ENCODE data around the gene PRKAR1A.

PRKAR1A gene

GRCh38 chr17:68498479-68499326 is 13.5 kb upstream of the PRKAR1A start:
- H3K4me3 ChIP-seq (ENCODE audit: low read depth, low read length) = no peak overlapping the region
- DNase-seq (ENCODE audit: low read depth, low spot score) = no peak
- no peak for TF ChIP-seq CTCF (IDR thresholded peaks at IDR 0.05; ENCODE audit: low read depth, low read length)
- in situ Hi-C loops (cut with HindIII; ENCODE audit: low sequenced_read_pairs) = no loop called here

- no peak for TF ChIP-seq CTCF (IDR thresholded peaks at IDR 0.05; ENCODE audit: low read depth, low read length)
- DNase-seq (ENCODE audit: low read depth, low spot score) = no peak
- no peak overlapping the region for H3K4me3 ChIP-seq (ENCODE audit: low read depth, low read length)
- in situ Hi-C loops (cut with HindIII; ENCODE audit: low sequenced_read_pairs) = no loop called here
Observed at GRCh38 chr17:68499587-68499986, 12.6 kb upstream of the PRKAR1A start.

- in situ Hi-C loops (cut with HindIII; ENCODE audit: low sequenced_read_pairs) = no loop called here
- no peak for TF ChIP-seq CTCF (IDR thresholded peaks at IDR 0.05; ENCODE audit: low read depth, low read length)
- no peak overlapping the region for H3K4me3 ChIP-seq (ENCODE audit: low read depth, low read length)
- no peak for DNase-seq (ENCODE audit: low read depth, low spot score)
Observed at GRCh38 chr17:68501074-68501473, 11.2 kb upstream of the PRKAR1A start.

GRCh38 chr17:68505951-68506350 is 6.3 kb upstream of the PRKAR1A start:
- TF ChIP-seq CTCF (IDR thresholded peaks at IDR 0.05; ENCODE audit: low read depth, low read length) = no peak
- no peak overlapping the region for H3K4me3 ChIP-seq (ENCODE audit: low read depth, low read length)
- in situ Hi-C loops (cut with HindIII; ENCODE audit: low sequenced_read_pairs) = no loop called here
- no peak for DNase-seq (ENCODE audit: low read depth, low spot score)

GRCh38 chr17:68507576-68507975 is 4.7 kb upstream of the PRKAR1A start:
- no peak for TF ChIP-seq CTCF (IDR thresholded peaks at IDR 0.05; ENCODE audit: low read depth, low read length)
- in situ Hi-C loops (cut with HindIII; ENCODE audit: low sequenced_read_pairs) = no loop called here
- DNase-seq (ENCODE audit: low read depth, low spot score) = no peak
- no peak overlapping the region for H3K4me3 ChIP-seq (ENCODE audit: low read depth, low read length)

GRCh38 chr17:68509141-68510057 is 2.8 kb upstream of the PRKAR1A start:
- in situ Hi-C loops (cut with HindIII; ENCODE audit: low sequenced_read_pairs) = no loop called here
- H3K4me3 ChIP-seq (ENCODE audit: low read depth, low read length) = no peak overlapping the region
- DNase-seq (ENCODE audit: low read depth, low spot score) = no peak
- TF ChIP-seq CTCF (IDR thresholded peaks at IDR 0.05; ENCODE audit: low read depth, low read length) = no peak
